Measurements from ENCODE around the gene ABCD4.

ABCD4 gene

DNA sequence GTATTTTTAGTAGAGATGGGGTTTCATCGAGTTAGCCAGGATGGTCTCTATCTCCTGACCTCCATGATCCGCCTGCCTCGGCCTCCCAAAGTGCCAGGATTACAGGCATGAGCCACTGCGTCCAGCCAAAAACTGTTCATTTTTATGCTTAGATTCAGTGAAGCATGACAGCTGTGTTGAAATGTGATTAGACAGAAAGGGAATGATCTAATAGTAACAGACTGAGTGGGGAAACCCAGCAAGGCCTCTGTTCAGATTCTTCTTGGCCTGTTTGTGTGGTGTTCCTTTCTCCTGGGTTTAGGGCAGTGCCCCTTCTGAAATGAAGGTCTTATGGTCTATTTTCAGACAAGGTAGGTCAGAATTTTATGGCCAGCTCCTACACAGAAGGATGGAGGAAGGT lies 11.8 kb upstream of the ABCD4 start:
- no peak overlapping the region for H3K4me3 Mint-ChIP-seq
- H3K9me3 Mint-ChIP-seq: no peaks in the 10 kb centered on the region
- no peaks in the 10 kb centered on the region for H3K27me3 Mint-ChIP-seq
- H3K36me3 Mint-ChIP-seq: no peaks in the 10 kb centered on the region
- no peaks in the 10 kb centered on the region for H3K4me1 Mint-ChIP-seq
- H3K27ac Mint-ChIP-seq: no peak overlapping the region

DNA sequence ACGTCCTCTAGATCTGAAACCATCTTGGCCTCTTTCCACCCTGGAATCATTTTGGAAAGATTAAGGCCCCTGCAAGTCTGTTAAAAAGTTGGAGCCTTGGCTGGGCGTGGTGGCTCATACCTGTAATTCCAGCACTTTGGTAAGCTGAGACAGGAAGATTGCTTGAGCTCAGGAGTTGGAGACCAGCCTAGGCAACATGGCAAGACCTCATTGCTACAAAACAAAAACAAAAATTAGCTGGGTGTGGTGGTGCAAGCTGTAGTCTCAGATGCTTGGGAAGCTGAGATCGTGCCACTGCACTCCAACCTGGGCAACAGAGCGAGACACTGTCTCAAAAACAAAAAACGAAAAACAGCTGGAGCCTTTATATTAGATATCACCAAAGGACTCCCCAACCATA lies 10.9 kb upstream of the ABCD4 start:
- H3K9me3 Mint-ChIP-seq: no peaks in the 10 kb centered on the region
- no peaks in the 10 kb centered on the region for H3K4me1 Mint-ChIP-seq
- no peak overlapping the region for H3K4me3 Mint-ChIP-seq
- H3K27me3 Mint-ChIP-seq: no peaks in the 10 kb centered on the region
- no peaks in the 10 kb centered on the region for H3K36me3 Mint-ChIP-seq
- no peak overlapping the region for H3K27ac Mint-ChIP-seq

DNA sequence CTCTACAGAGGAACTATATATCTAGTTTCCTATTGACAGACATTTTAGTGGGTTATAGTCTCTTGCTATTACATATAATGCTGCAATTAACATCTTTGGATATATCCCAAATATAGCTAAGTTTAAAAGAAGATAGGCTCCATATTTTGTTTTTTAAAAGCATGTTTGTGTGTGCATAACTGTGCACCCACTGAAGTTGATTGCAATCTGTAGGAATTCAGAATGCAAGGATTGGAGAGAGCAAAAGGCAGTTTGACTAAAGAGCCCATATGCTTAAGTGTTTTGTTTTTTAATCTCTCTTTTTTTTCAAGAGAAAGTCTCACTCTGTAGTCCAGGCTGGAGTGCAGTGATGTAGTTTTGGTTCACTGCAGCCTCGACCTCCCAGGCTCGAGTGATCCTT lies 9.4 kb upstream of the ABCD4 start:
- H3K4me1 Mint-ChIP-seq: no peaks in the 10 kb centered on the region
- no peaks in the 10 kb centered on the region for H3K36me3 Mint-ChIP-seq
- H3K27ac Mint-ChIP-seq: no peak overlapping the region
- H3K4me3 Mint-ChIP-seq: no peak overlapping the region
- H3K27me3 Mint-ChIP-seq: no peaks in the 10 kb centered on the region
- no peaks in the 10 kb centered on the region for H3K9me3 Mint-ChIP-seq

DNA sequence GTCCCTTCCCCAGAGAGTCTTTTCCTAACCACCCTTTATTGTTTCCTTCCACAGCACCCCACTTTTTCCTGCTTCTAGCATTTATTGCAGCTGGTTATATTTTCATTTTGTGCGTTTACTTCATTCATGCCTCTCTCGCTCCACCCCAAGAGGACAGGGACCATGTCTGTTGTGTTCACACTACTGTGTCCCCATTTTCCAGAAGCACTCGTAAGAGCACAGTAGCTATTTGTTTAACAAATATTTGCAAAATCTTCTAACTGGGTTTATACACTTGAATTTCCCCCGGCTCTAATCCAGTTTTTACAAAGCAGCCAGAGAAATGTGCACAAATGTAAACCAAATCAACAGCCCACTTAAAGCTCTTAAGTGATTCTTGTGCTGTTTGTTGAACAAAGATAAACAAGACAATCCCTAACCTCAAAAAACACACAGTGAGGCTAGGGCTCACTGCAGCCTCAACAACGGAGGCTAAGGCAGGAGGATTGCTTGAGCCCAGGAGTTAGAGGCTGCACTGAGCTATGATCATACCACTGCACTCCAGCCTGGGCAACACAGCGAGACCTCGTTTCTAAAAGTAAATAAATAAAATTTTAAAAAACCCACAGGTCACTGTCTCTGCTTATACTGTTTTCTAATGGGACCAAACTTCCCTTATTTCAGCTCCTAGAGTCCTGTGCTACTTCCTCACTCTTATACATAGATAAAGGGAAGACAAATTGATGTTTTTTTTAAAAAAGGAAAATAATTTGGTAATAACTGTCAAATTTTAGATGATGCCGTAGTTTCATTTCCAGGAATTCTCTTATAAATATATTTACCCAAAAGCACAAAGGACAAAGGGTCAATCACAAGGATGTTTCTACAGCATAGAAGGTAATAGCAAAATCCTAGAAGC lies 6.6 kb upstream of the ABCD4 start:
- H3K36me3 Mint-ChIP-seq: no peaks in the 10 kb centered on the region
- no peak overlapping the region for H3K4me3 Mint-ChIP-seq
- H3K9me3 Mint-ChIP-seq: no peaks in the 10 kb centered on the region
- no peaks in the 10 kb centered on the region for H3K27me3 Mint-ChIP-seq
- H3K4me1 Mint-ChIP-seq: no peaks in the 10 kb centered on the region
- peak overlapping the region; percentile 5 for H3K27ac Mint-ChIP-seq

DNA sequence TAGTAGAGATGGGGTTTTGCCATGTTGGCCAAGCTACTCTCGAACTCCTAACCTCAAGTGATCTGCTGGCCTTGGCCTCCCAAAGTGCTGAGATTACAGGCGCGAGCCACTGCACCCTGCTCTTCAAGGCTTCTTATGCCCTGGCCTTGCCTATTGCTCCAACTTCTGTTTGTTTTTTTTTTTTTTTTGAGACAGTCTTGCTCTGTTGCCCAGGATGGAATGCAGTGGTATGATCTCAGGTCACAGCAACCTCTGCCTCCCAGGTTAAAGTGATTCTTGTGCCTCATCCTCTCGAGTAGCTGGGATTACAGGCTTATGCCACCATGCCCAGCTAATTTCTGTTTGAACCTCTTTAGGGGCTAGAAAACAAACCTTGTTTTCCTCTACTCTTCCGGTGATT lies 6.0 kb upstream of the ABCD4 start:
- H3K9me3 Mint-ChIP-seq: no peaks in the 10 kb centered on the region
- H3K27me3 Mint-ChIP-seq: no peaks in the 10 kb centered on the region
- H3K4me1 Mint-ChIP-seq: no peaks in the 10 kb centered on the region
- no peak overlapping the region for H3K4me3 Mint-ChIP-seq
- no peaks in the 10 kb centered on the region for H3K36me3 Mint-ChIP-seq
- H3K27ac Mint-ChIP-seq: peak overlapping the region; percentile 5

DNA sequence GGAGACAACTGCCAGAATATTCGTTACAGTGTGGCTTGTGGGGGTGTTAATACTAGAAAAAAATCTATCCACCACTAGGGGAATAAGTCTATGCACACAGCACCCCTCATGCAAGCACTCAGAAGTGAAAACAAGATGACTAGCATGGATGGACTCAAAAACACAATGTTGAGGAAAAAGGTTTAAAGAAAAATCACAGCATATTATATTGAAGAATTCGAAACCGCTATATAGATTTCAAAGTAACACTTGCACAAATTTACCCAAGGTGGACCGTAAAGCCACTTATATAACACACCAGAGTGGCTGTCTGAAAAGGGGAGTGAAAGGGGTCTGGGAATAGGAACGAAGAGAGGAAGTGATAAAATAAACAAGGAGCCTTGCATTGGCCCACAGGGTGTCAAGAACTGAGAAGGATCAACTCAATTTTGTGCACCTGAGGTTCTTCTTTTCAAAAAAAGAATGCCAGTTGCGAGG lies 544 bp downstream of the ABCD4 start:
- Mint-ChIP-seq H3K9me3 (no peaks in the 10 kb centered on the region), H3K4me1 (peaks cover 31% of the 10 kb centered on the region), H3K27ac (peak overlapping the region; percentile 98), H3K36me3 (peaks cover 4% of the 10 kb centered on the region), H3K27me3 (no peaks in the 10 kb centered on the region), H3K4me3 (peak overlapping the region; percentile 98)

DNA sequence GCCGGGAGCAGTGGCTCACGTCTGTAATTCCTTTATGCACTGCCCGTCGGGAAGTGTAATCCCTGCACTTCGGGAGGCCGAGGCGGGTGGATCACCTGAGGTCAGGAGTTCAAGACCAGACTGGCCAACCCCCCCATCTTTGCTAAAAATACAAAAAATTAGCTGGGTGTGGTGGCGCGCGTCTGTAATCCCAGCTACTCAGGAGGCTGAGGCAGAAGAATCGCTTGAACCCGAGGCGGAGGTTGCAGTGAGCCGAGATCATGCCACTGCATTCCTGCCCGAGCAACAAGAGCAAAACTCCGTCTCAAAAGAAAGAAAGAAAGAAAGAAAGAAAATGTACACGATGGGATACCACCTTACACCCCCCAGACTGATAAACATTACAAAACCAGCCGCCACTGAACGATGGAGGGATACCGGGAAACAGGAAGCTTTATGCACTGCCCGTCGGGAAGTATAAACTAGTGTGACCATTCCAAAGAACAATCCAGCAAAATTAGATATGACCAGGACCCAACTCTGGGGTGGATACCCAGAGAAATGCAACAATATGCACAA lies 1.1 kb downstream of the ABCD4 start:
- peaks cover 31% of the 10 kb centered on the region for H3K4me1 Mint-ChIP-seq
- peak overlapping the region; percentile 98 for H3K27ac Mint-ChIP-seq
- H3K4me3 Mint-ChIP-seq: peak overlapping the region; percentile 98
- H3K36me3 Mint-ChIP-seq: peaks cover 4% of the 10 kb centered on the region
- no peaks in the 10 kb centered on the region for H3K27me3 Mint-ChIP-seq
- no peaks in the 10 kb centered on the region for H3K9me3 Mint-ChIP-seq

DNA sequence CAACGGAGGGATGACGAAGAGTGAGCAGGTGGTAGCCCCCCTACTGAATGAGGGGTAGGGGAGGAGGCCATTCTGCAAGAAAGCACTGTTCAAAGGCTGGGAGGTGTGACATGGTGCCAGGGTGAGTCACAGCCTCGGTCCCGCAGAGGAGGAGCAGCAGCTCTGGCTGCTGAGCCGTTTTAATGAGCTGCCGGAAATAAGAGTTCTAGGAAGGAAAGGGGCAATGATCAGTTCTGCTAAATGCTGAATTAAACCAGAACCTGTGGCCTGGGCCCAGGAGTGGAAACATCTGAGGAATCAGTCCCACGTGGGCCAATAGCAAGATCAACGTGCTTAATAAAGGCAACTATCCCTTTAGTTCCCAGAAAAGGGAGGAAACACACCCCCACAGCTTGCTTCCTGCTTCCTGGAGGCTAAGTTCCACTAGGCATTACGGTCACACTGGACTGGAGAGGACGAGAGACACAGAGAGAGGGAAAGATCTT lies 3.6 kb downstream of the ABCD4 start:
- Mint-ChIP-seq H3K27me3 (no peaks in the 10 kb centered on the region), H3K27ac (peak overlapping the region; percentile 73), H3K36me3 (peaks cover 4% of the 10 kb centered on the region), H3K9me3 (no peaks in the 10 kb centered on the region), H3K4me3 (no peak overlapping the region), H3K4me1 (peaks cover 31% of the 10 kb centered on the region)

DNA sequence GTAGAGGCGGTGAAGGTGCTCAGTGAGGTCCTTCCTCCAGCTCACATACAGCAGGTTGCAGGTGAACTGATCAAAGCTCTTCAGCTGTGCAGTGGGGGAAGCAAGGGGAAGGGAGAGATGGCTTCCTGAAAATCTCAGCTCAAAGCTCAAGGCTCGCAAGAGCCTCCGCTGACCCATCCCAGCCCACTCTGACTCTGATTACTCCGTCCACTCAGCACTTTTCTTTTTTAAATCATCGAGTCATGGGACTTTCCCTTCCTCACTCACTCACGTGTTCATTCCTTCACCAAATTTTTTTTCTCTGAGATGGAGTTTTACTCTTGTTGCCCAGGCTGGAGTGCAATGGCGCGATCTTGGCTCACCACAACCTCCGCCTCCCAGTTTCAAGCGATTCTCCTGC lies 4.7 kb downstream of the ABCD4 start:
- Mint-ChIP-seq H3K4me3 (no peak overlapping the region), H3K4me1 (peaks cover 25% of the 10 kb centered on the region), H3K27me3 (no peaks in the 10 kb centered on the region), H3K36me3 (peaks cover 4% of the 10 kb centered on the region), H3K9me3 (no peaks in the 10 kb centered on the region), H3K27ac (no peak overlapping the region)

DNA sequence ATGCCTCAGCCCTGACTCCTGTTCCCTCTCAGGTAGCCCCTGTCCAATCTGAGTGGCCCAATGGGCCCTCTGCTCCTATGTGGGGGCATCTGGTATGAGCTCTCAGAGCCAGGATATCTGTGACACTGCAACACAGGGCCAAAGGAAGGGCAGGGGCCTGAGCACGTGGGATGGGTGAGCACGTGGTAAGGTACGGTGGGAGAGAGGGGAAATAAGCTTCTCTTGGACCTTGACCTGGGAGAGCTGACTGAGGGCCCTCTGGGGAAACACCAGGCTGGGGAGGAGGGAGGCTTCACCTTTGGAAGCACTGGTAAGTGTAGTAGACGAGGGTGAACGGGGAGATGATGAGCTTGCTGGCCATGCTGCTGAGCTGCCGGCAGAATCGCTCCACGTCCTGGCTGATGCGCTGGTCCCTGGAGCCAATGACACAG lies 6.7 kb downstream of the ABCD4 start:
- peaks cover 8% of the 10 kb centered on the region for H3K4me1 Mint-ChIP-seq
- peak overlapping the region; percentile 83 for H3K27ac Mint-ChIP-seq
- H3K4me3 Mint-ChIP-seq: no peak overlapping the region
- no peaks in the 10 kb centered on the region for H3K9me3 Mint-ChIP-seq
- peaks cover 6% of the 10 kb centered on the region for H3K36me3 Mint-ChIP-seq
- no peaks in the 10 kb centered on the region for H3K27me3 Mint-ChIP-seq

DNA sequence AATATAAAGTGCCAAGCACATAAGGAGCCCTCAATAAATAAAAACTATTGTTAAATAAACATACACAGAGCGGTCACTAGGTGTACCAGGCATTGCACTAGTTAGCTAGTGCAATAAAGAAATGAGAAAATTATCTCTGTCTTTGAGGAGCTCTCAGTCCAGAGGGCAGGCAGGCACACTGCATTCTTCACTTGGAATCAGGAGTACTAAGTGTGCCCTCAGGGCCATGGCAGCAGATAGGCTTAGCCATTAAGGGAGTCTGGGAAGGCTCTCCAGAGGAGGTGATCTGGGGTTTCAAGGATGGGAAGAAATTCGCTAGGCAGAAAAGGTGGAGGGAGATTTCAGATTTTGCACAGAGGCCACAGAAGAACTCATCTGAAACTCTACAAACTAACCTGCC lies 9.1 kb downstream of the ABCD4 start:
- H3K4me1 Mint-ChIP-seq: peaks cover 5% of the 10 kb centered on the region
- H3K27ac Mint-ChIP-seq: no peak overlapping the region
- peaks cover 5% of the 10 kb centered on the region for H3K36me3 Mint-ChIP-seq
- no peaks in the 10 kb centered on the region for H3K27me3 Mint-ChIP-seq
- H3K4me3 Mint-ChIP-seq: no peak overlapping the region
- H3K9me3 Mint-ChIP-seq: no peaks in the 10 kb centered on the region

DNA sequence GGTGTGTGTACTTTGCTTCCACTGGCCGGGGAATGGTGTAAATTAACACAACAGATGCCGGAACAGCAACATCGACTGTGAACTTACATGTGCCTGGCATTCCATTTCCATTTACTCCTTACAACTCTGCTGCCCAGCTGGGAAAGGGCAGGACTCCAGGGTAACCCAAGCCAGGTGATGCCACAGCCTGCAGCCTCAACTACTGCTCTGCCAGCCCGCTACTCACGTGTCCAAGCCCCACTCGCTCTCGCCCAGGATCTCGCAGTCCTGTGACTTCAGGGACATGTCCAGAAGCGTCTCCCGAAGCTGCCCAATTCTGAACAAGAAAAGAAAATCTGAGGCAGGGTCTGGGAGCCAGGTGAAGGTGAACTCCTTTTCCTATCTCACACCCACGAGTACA lies 10.7 kb downstream of the ABCD4 start:
- Mint-ChIP-seq H3K9me3 (no peaks in the 10 kb centered on the region), H3K4me3 (no peak overlapping the region), H3K4me1 (no peaks in the 10 kb centered on the region), H3K36me3 (peaks cover 3% of the 10 kb centered on the region), H3K27ac (no peak overlapping the region), H3K27me3 (no peaks in the 10 kb centered on the region)

DNA sequence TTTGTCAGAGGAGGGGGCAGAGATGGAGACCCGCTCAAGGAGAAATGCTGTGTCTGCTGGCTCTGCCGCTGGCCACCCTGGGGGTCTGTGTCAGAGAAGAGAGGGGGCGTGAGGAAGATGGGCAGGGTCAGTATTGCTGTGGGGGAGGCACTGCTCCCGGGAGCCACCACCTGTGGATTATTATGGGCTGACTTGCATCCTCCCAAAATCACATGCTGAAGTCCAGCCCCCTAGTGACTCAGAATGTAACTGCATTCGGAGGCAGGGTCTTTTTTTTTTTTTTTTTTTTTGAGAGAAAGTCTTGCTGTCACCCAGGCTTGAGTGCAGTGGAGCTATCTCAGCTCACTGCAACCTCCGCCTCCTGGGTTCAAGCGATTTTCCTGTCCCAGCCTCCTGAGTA lies 12.3 kb downstream of the ABCD4 start:
- no peak overlapping the region for H3K27ac Mint-ChIP-seq
- H3K36me3 Mint-ChIP-seq: peaks cover 8% of the 10 kb centered on the region
- H3K9me3 Mint-ChIP-seq: no peaks in the 10 kb centered on the region
- H3K4me3 Mint-ChIP-seq: no peak overlapping the region
- H3K27me3 Mint-ChIP-seq: no peaks in the 10 kb centered on the region
- no peaks in the 10 kb centered on the region for H3K4me1 Mint-ChIP-seq

DNA sequence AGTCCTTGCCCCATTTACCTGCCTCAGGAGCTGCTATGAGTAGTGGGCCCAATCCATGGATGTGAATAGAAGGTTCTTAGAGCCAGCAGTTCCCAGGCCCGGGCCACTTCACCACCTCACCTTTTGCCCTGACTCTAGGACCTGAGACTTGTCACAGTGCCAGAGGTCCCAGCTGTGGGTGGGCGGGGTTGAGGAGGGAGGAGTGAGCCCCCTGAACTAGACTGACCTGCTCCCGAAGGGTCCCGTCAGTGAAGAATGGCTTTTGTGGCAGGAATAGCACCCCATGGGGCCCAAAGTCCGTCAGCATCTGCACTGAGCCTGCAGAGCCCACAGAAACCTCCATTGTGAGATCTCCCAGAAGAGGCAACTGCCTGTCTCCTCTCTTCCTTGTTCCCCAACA lies 12.9 kb downstream of the ABCD4 start:
- H3K4me3 Mint-ChIP-seq: no peak overlapping the region
- H3K27ac Mint-ChIP-seq: no peak overlapping the region
- H3K36me3 Mint-ChIP-seq: peaks cover 8% of the 10 kb centered on the region
- H3K9me3 Mint-ChIP-seq: no peaks in the 10 kb centered on the region
- H3K27me3 Mint-ChIP-seq: no peaks in the 10 kb centered on the region
- no peaks in the 10 kb centered on the region for H3K4me1 Mint-ChIP-seq

DNA sequence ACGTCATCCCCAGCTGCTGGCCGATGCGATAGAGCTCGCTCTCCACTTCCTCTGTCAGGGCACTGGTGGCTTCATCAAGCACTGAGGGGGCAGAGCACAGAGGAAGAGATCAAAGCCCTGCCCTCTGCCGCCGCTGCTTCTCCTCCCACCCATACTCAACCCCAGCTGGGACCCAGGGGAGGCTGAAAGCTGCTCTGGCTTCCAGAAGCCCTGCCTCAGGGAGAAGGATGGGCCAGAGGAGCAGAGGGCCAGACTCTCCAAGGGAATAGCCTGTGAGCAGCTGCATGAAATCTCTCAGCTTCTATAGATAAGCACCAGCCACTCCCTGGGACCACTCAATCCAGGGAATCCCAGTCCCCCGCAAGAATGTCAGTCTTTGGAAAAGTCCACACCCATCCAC lies 16.0 kb downstream of the ABCD4 start:
- peaks cover 10% of the 10 kb centered on the region for H3K36me3 Mint-ChIP-seq
- no peaks in the 10 kb centered on the region for H3K27me3 Mint-ChIP-seq
- no peaks in the 10 kb centered on the region for H3K4me1 Mint-ChIP-seq
- H3K9me3 Mint-ChIP-seq: no peaks in the 10 kb centered on the region
- H3K27ac Mint-ChIP-seq: no peak overlapping the region
- H3K4me3 Mint-ChIP-seq: no peak overlapping the region

DNA sequence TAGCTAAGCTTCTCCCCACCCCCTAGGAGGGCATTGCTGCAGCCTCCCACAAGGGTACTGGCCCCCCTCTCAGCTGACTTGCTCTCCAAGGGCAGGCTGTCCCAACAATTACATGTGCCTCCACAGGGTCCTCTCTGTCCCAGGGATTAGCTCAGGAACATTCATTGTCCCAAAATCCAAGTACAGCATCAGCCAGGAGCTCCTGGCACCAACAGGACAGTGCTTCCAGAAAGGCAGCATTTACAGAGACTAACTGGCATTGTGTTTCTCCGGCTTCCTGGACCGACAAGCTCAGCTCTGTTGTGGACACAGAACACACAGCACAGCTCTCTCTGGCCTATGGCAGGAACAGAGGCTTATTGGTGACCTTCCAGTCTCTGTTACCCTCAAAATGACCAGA lies 21.7 kb downstream of the ABCD4 start:
- Mint-ChIP-seq H3K4me1 (no peaks in the 10 kb centered on the region), H3K4me3 (no peak overlapping the region), H3K36me3 (peaks cover 14% of the 10 kb centered on the region), H3K9me3 (peaks cover 6% of the 10 kb centered on the region), H3K27me3 (no peaks in the 10 kb centered on the region), H3K27ac (no peak overlapping the region)

All from activated naive CD4-positive, alpha-beta T cell treated with anti-CD3 and anti-CD28 coated beads, Interleukin-2, amount 50 U/mL, for 24 hours (primary cell).